ENCODE results near the gene PTPRA.
"Not testable (repeated sequence)": the region's sequence is repeated elsewhere in the genome, so short reads cannot be mapped to it uniquely, and the experiment has no call there.

Gene PTPRA

DNA sequence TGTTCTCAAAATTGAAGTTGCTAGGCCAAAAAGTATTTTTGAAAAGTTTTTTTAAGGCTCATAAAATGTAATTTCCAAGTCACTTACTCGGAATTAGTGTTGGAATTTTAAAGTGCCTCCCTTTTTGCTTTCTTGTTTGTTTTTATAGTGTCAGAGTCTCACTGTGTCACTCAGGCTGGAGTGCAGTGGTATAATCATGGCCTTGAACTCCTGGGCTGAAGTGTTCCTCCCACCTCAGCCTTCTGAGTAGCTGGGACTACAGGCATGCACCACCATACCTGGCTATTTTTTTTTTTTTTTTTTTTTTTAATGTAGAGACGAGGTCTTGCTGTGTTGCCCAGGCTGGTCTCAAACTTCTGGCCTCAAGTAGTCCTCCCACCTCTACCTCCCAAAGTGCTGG, 130.1 kb downstream of the PTPRA start:
- DNase-seq, result no peak

GRCh38 chr20:3010985-3011723, 137.9 kb downstream of the PTPRA start:
- no peak for DNase-seq

DNA sequence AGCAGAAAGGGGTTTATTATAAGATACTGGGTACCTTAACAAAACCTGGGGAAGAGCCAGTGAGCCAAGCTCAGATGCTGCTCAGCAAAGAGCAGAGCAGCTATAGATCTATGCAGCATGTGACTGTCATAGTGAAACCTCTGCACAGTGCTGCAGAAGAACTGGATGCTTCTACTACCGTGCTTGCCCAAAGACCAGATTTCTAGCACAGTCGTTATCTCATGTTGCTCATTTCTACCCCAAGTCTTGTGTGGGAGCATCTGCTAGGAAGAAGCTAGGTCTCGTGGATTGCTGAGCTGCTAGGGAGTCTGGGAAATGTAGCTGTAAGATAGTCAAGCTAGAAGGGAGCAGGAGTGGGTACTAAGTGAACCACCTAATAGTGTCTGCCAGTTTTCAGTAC, 138.5 kb downstream of the PTPRA start:
- peak; percentile 53 for DNase-seq

GRCh38 chr20:3013771-3014170, 140.5 kb downstream of the PTPRA start:
- DNase-seq, result peak; percentile 46

- DNase-seq, result peak; percentile 68
Measured at GRCh38 chr20:3014179-3014578, 140.9 kb downstream of the PTPRA start.

GRCh38 chr20:3014662-3015061, 141.4 kb downstream of the PTPRA start:
- DNase-seq, result peak; percentile 70

DNA sequence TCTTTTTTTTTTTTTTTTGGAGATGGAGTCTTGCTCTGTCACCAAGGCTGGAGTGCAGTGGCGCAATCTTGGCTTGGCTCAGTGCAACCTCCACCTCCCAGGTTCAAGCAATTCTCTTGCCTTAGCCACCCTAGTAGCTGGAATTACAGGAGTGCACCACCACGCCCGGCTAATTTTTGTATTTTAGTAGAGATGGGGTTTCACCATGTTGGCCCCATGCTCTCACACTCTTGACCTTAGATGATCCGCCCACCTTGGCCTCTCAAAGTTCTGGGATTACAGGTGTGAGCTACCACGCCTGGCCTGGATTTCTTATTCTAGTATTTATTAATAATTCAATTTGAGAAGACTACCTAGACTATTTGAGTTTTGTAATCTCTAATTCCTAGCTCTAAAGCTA, 142.0 kb downstream of the PTPRA start:
- peak; percentile 60 for DNase-seq

- DNase-seq, result no peak
Measured at GRCh38 chr20:3021327-3021726, 148.0 kb downstream of the PTPRA start.

DNA sequence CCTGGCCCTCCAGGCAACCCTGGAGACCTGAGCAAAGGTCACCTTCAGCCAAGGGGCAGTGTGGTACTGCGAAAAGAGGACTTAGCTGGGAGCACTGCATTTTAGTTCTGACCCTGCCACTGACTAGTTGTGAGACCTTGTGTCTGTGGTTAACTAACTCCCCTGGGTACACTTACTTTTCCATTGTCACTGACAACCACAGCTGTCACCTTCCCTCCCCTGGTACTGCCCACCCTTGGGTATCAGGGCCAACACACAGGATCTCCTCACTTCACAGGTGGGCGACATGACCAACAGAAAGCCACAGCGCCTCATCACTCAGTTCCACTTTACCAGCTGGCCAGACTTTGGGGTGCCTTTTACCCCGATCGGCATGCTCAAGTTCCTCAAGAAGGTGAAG, 148.5 kb downstream of the PTPRA start:
- no peak for DNase-seq

- DNase-seq, result not testable (repeated sequence)
Measured at GRCh38 chr20:3022559-3023490, 149.5 kb downstream of the PTPRA start.

GRCh38 chr20:3027987-3028386, 154.7 kb downstream of the PTPRA start:
- DNase-seq, result no peak

DNA sequence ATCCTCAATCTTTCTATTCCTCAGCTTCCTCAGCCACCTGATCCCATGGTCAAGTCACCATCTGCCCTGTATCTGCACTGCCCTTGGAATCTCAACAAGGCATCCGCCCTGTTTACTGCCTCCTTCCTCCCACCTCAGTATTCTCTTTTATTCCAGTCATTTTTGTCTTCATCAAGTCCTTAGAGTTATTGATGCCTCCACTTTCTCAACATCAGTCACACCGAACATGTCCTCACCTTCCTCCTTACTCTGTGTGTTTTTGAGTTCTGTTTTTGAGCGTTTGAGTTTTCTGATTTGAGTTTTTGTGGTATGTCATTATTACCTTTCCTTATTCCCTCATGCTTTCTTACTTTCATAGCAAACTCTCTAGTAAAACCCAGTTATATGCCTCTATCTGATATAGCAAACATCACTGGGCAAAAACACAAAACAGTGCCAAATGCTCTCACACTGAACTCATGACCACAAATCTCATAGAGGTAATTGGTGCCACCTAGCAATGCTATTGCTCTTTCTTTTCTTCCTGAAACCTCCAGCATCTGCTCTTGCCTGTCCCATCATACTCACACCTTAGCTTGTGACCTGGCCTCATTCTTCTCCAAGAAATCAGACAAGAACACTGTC, 158.4 kb downstream of the PTPRA start:
- DNase-seq, result no peak

DNA sequence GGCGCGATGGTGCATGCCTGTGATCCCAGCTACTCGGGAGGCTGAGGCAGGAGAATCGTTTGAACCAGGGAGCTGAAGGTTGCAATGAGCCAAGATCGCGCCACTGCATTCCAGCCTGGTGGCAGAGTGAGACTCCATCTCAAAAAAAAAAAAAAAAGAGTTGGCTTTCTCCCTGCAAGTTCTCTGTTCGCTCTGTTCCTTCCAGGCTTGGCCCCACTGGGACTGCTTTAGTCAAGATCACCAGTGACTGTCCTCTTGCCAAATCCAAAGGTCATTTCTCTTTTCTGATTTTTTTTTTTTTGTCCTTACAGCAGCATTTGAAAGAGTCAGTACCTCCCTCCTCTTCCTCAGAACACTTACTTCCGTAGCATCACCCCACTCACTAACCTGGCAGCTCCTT, 159.3 kb downstream of the PTPRA start:
- DNase-seq, result no peak

DNA sequence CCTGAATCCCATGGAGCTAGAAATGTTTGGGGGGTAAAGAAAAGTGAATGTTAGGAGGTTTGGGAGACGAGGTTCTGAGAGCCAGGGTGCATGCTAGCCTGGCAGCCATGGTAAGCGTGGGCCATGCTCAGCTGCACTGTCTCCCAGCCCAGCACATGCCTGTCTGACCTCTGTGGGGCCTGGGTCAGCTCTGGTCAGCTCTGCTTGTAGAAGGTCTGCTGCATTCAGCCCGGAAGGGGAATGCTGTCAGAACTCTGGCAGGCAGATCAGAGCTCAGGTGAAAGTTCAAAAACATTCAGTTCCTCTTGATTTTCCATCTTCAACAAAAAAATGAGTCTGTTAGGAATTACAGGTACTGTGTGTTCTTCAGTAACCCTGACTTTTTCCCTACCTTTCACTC, 164.4 kb downstream of the PTPRA start:
- DNase-seq, result no peak

DNA sequence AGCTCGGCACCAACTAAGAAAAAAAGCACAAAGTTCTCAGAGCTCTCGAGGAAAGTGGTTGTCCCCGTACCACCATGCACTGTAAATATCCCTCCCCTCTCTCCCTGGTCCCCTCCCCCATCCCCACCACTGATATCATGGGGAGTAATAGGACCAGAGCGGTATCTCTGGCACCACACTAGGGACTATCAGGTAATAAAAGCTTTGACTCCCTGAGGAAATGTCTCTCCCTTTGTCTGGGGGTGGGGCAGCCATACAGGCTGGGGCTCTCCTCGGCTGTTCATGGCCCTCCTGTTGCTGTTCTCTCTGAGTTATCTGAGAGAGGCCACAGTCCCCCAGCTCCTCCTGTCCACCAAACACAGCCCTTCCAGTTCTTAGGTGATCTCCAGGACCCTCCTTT, 165.2 kb downstream of the PTPRA start:
- DNase-seq, result no peak

- DNase-seq, result no peak
Measured at GRCh38 chr20:3039426-3039825, 166.1 kb downstream of the PTPRA start.

GRCh38 chr20:3040086-3040485, 166.8 kb downstream of the PTPRA start:
- DNase-seq, result no peak

- no peak for DNase-seq
Measured at GRCh38 chr20:3041854-3042409, 168.7 kb downstream of the PTPRA start.

DNA sequence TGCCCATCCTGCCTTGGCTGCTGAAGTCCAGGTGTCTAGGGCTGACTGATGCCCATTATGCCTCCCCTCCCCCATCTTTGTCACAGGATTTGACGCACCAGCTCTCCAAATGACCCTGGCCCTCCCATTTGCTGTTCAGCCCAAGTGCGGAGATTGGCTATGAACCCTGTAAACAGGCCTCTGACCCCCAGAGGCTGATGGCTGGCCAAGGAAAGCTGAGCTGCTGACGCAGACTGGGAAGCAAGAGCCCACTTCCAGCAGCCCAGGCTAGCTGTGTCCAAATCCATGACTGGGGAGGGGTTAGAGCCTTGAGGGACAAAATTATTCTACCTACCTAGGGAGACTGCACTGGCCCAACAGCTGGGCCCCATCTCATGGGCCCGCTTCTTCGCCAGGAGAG, 169.3 kb downstream of the PTPRA start:
- no peak for DNase-seq

DNA sequence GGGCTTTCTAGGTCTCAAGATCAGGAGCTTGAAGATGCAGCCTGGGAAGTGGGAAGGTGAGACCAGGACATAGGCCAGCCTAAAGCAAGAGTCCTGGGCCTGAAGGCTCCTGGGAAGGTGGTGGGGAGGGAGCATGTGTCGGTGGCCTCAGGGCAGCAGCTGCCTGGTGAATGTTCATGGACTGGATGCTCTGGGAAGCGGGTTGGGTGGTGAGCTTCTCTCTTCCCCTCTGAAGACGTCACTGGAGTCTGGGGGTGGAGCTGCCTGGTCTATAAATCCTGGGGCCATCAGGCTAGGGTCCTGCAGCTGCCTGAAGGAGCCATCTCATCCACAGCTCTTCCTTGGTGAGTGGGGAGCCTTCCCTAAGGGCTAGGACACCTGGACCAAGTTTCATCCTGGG, 170.0 kb downstream of the PTPRA start, which contains the start of gene GNRH2:
Gene GNRH2, plus strand, starts transcription at position 301 of the 400 bp plus-strand sequence. CDS start 793 bp downstream, outside the sequence.
- DNase-seq, result no peak

DNA sequence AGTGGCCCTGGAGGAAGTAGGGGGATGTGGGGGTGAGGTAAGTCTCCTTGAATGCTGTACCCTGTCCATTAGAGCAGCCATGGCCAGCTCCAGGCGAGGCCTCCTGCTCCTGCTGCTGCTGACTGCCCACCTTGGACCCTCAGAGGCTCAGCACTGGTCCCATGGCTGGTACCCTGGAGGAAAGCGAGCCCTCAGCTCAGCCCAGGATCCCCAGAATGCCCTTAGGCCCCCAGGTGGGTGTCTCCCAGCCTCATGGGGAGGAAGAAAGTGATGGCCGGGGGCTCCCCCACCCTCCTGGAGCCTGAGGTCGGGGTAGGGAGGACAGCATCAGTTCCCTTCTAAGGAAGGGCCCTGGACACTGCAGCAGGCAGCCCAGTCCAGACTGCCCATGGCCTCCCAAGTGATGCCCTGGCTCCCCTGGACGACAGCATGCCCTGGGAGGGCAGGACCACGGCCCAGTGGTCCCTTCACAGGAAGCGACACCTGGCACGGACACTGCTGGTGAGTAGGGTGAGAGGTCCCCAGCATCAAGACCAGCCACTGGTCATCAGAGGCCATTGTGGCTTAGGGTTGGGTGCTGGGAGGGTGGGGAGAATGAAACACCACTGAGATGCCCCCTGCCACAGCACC, 171.2 kb downstream of the PTPRA start:
- no peak for DNase-seq

- DNase-seq, result peak; percentile 84
Measured at GRCh38 chr20:3045042-3045815, 171.9 kb downstream of the PTPRA start.
